Measurements from ENCODE around the gene SUCO. TPM values are rescaled to one million over a fixed set of nuclear protein-coding genes. Genes with fewer than 3 reads are reported as not detected.

The SUCO gene
- total RNA-seq = 38.3 TPM

- TF ChIP-seq POLR2AphosphoS5 (IDR thresholded peaks at IDR 0.05; ENCODE audit: insufficient read depth in 1 of 2, low read depth in 1 of 2) = peak; percentile 93 to 94
- TF ChIP-seq POLR2A (IDR thresholded peaks at IDR 0.05) = peak in 1 of 2 donors; percentile 97
- TF ChIP-seq, protein P1, sequence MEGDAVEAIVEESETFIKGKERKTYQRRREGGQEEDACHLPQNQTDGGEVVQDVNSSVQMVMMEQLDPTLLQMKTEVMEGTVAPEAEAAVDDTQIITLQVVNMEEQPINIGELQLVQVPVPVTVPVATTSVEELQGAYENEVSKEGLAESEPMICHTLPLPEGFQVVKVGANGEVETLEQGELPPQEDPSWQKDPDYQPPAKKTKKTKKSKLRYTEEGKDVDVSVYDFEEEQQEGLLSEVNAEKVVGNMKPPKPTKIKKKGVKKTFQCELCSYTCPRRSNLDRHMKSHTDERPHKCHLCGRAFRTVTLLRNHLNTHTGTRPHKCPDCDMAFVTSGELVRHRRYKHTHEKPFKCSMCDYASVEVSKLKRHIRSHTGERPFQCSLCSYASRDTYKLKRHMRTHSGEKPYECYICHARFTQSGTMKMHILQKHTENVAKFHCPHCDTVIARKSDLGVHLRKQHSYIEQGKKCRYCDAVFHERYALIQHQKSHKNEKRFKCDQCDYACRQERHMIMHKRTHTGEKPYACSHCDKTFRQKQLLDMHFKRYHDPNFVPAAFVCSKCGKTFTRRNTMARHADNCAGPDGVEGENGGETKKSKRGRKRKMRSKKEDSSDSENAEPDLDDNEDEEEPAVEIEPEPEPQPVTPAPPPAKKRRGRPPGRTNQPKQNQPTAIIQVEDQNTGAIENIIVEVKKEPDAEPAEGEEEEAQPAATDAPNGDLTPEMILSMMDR (IDR thresholded peaks at IDR 0.05) = peak in 1 of 3 experiments; percentile 8
- H3K9me3 ChIP-seq = no peaks in the 10 kb centered on the region
- peak within 1 kb of the TSS; percentile 67 to 96 for H3K4me3 ChIP-seq
- peaks cover 45% of the 10 kb centered on the region for H3K4me1 ChIP-seq
- intact Hi-C loops (cut with DNase I) = no loop called here
- H3K36me3 ChIP-seq = no peaks in the 10 kb centered on the region
- H3K27me3 ChIP-seq = no peaks in the 10 kb centered on the region
- DNase-seq (ENCODE audit: extremely low spot score in 2 of 2) = peak; percentile 100
- H3K27ac ChIP-seq = peak within 1 kb of the TSS; percentile 99
These were observed at the start of gene SUCO for GRCh38 chr1:172532700-172533512. Gene SUCO (plus strand): TSS chr1:172533150. CDS start chr1:172533436, 286 bp downstream.

GRCh38 chr1:172483448-172483847 is 49.5 kb upstream of the SUCO start:
- Histone ChIP-seq H3K36me3 (no peaks in the 10 kb centered on the region), H3K4me1 (no peaks in the 10 kb centered on the region), H3K9me3 (no peaks in the 10 kb centered on the region), H3K27ac (no peak overlapping the region), H3K27me3 (no peaks in the 10 kb centered on the region), H3K4me3 (no peak overlapping the region)
- TF ChIP-seq, protein P1 (IDR thresholded peaks at IDR 0.05) = no peak
- TF ChIP-seq POLR2AphosphoS5 (IDR thresholded peaks at IDR 0.05; ENCODE audit: insufficient read depth in 1 of 2, low read depth in 1 of 2) = no peak
- no peak for TF ChIP-seq POLR2A (IDR thresholded peaks at IDR 0.05)
- DNase-seq (ENCODE audit: extremely low spot score in 2 of 2) = no peak
- intact Hi-C loops (cut with DNase I) = no loop called here

- H3K9me3 ChIP-seq = no peaks in the 10 kb centered on the region
- no peaks in the 10 kb centered on the region for H3K36me3 ChIP-seq
- H3K27me3 ChIP-seq = no peaks in the 10 kb centered on the region
- intact Hi-C loops (cut with DNase I) = no loop called here
- H3K4me1 ChIP-seq = no peaks in the 10 kb centered on the region
- TF ChIP-seq, protein P1 (IDR thresholded peaks at IDR 0.05) = no peak
- TF ChIP-seq POLR2A (IDR thresholded peaks at IDR 0.05) (no peak), POLR2AphosphoS5 (IDR thresholded peaks at IDR 0.05; ENCODE audit: insufficient read depth in 1 of 2, low read depth in 1 of 2) (no peak)
- DNase-seq (ENCODE audit: extremely low spot score in 2 of 2) = no peak
- no peak overlapping the region for H3K27ac ChIP-seq
- no peak overlapping the region for H3K4me3 ChIP-seq
These were observed 48.7 kb upstream of the SUCO start for GRCh38 chr1:172484252-172484651.

DNA sequence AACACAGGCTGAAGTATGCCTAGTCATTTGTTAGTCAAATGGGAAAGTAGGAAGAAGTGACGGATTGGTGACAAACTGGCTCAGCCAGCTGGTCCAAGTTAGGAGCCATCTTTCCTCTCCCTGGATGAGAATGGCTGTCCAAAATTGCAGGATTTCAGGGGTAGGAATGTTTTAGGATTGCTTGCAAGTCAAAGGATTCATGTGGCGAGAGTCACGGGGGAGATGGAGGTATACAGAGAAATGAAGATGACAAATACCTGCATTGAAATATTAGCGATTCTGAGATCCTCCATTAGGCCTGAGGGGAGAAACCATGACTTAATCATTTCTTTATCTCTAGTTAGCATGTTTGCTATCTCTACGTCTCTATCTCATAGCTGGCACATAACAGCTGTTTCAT is 47.3 kb upstream of the SUCO start:
- H3K4me3 ChIP-seq = no peak overlapping the region
- intact Hi-C loops (cut with DNase I) = no loop called here
- H3K9me3 ChIP-seq = no peaks in the 10 kb centered on the region
- no peak for DNase-seq (ENCODE audit: extremely low spot score in 2 of 2)
- H3K27ac ChIP-seq = no peak overlapping the region
- no peaks in the 10 kb centered on the region for H3K4me1 ChIP-seq
- no peak for TF ChIP-seq POLR2A (IDR thresholded peaks at IDR 0.05)
- TF ChIP-seq, protein P1 (IDR thresholded peaks at IDR 0.05) = no peak
- TF ChIP-seq POLR2AphosphoS5 (IDR thresholded peaks at IDR 0.05; ENCODE audit: insufficient read depth in 1 of 2, low read depth in 1 of 2) = no peak
- H3K27me3 ChIP-seq = no peaks in the 10 kb centered on the region
- H3K36me3 ChIP-seq = no peaks in the 10 kb centered on the region

DNA sequence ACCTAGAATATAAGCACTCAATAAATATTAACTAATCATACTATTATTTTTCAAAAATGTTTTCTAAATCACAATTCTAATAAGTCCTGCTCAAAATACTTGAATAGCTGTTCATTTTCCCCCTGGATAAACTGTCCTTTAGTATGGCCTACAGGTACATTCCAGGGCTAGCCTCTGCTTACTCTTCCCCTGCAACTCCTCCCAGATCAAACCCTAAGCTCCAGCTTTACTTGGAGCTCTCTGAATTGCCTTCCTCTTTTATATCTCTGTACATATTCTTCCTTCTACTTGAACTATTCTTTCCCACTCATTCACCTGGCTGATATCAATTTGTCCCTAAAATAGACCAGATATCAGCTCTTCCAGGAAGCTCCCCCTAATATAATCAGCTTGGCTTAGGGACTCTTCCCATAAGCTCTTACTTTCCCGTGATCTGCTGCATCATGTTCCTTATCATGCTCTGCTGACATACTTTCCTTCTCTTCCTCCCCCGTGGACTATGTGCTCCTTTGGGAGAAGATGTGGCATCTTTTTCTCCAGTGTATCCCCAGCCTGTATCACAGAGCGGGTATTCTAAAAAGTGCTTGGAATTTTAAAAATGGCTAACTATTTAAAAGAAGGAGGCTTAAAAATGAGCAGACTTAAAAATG is 46.0 kb upstream of the SUCO start:
- intact Hi-C loops (cut with DNase I) = no loop called here
- H3K27ac ChIP-seq = no peak overlapping the region
- H3K9me3 ChIP-seq = no peaks in the 10 kb centered on the region
- DNase-seq (ENCODE audit: extremely low spot score in 2 of 2) = no peak
- no peaks in the 10 kb centered on the region for H3K36me3 ChIP-seq
- H3K4me1 ChIP-seq = no peaks in the 10 kb centered on the region
- no peaks in the 10 kb centered on the region for H3K27me3 ChIP-seq
- TF ChIP-seq POLR2AphosphoS5 (IDR thresholded peaks at IDR 0.05; ENCODE audit: insufficient read depth in 1 of 2, low read depth in 1 of 2) = no peak
- no peak for TF ChIP-seq POLR2A (IDR thresholded peaks at IDR 0.05)
- H3K4me3 ChIP-seq = no peak overlapping the region

Measured in vagina (tissue), 2 donors.